Measurements from ENCODE around the gene PEMT.
"Not testable (repeated sequence)": the region's sequence is repeated elsewhere in the genome, so short reads cannot be mapped to it uniquely, and the experiment has no call there.

The PEMT gene

DNA sequence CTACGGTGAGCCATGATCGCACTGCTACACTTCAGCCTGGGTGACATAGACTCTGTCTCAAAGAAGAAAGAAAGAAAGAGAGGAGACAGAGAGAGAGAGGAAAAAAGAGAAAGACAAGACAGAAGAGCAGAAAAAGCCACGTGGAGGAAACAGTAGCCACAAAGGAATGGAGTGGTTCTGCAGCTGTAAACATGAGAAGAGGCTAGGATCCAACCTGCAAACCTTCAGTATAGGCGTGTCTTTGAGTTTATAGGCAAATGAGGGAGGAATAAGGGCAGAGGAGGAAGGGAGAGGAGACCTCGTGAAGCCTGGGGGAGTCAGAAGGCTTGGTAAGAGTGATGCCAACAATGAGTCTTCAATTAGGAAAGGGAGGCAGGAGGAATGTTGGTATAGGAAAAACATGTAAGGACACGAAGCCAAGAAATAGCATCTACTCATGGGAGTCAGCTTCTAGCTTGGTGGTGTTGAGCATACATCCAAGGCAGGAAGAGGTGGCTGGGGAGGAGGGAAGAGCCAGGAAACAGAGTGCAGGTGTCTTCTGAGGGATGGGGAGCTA is 110.8 kb downstream of the PEMT start:
- no peak for DNase-seq

DNA sequence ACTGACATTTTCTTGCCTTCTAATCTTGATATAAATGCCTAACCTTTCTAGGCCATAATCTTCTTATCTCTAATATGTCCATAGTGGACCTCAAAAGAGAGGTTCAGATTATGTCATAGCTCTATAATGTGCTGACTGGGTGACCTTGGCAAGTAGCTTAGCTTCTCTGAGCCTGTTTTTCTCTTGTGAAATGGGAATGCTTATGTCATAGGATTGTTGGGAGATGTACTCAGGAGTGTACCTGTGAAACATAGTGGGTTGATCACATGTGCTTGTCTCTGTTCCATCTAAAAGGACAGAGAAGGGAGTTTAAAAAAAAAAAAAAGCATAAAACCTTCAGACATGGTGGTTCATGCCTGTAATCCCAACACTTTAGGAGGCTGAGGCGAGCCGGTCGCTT is 112.3 kb downstream of the PEMT start:
- no peak for DNase-seq

DNA sequence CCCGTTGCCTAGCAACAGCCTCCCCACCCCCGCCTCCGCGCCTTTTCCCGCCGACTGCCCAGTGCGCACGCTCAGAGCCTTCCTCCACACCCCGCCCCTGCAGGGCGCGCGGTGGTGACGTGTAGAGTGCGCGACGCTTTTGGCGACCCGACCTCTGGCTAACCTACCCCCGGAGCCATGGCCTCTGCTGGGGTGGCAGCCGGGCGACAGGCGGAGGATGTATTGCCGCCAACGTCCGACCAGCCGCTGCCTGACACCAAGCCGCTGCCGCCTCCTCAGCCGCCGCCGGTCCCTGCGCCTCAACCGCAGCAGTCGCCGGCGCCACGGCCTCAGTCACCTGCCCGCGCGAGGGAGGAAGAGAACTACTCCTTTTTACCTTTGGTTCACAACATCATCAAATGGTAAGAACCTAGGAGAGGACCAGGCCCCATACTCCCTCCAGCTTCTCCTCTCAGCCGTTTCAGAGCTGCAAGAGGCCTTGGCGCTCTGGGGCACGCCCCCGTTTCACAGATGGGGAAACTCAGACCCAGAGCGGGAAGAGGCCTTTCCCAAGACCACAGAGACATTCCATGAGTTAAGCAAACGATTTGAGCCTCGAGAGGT is 114.5 kb downstream of the PEMT start, which contains the start of gene MED9:
Gene MED9 (plus strand): TSS at position 136 of the 603 bp plus-strand sequence. CDS start 42 bp downstream, at position 178.
- peak; percentile 91 for DNase-seq

DNA sequence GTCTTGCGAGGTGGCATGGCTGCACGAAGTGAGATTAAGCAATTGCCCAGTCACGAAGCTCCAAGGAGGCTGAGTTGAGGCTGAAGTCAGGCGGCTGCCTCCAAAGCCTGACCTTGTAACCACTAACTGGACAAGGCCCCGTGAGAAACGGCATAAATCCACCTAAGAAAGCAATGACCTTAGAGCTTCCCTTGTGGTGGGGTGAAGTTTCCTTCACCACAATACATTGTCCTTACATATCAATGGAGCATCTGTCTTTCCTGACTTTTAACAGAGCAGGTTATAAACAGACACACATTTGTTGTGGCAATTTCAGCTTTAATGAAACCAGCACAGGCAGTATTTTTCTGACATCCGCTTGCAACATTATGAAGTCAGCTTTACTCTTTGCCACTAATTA is 117.2 kb downstream of the PEMT start:
- DNase-seq: no peak

DNA sequence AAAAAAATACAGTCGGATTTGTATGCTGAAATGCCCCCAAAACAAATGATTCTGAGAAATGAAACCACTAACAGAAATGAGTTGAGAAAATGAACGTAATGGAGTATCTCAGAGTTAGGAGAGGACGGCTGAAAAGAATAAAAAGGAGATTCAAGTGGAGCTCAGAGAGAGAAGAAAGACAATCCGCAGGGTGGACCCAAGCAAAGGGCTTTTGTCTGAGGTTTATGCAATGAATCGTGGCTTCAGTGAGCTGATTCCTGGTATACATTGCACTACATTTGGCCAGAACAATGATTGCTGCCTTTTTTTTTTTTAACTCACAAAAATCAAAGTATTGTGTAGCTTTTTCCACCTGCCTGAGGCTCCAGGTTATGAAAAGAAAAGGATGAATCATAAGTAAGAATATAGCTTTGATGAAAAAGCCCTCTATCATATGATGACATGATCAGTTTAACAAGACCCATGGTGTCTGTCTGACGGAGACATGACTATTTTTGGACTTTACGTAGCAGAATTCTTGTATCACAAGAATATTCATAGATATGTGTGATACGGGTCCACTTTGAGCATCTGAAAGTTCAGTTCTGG is 119.1 kb downstream of the PEMT start:
- no peak for DNase-seq

DNA sequence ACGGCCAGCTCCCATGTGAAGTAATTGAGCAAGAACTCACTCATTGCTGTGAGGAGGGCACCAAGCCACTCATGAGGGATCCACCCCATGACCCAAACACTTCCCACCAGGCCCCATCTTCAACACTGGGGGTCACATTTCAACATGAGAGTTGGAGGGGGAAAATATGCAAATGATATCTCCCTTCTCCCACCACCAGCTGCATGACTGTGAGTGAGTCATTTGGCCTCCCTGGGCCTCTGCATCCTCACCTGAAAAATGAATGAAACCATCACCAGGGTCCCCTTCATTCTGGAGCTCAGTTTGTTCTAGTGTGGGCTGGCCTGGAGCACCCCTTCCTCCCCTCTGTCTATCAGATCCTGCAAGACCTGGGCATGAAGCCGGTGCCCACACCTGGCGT is 121.5 kb downstream of the PEMT start:
- DNase-seq: no peak

DNA sequence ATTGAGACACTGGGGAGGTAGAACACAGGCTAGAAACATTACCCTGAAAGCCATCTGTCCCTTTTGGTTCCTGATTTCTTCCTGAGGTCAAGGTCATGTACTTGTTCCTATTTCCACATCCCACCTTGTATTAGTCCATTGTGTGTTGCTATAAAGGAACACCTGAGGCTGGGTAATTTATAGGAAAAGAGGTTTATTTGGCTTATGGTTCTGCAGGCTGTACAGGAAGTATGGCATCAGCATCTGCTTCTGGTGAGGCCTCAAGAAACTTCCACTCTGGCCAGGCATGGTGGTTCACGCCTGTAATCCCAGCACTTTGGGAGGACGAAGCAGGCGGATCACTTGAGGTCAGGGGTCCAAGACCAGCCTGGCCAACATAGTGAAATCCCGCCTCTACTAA is 122.2 kb downstream of the PEMT start:
- no peak for DNase-seq

DNA sequence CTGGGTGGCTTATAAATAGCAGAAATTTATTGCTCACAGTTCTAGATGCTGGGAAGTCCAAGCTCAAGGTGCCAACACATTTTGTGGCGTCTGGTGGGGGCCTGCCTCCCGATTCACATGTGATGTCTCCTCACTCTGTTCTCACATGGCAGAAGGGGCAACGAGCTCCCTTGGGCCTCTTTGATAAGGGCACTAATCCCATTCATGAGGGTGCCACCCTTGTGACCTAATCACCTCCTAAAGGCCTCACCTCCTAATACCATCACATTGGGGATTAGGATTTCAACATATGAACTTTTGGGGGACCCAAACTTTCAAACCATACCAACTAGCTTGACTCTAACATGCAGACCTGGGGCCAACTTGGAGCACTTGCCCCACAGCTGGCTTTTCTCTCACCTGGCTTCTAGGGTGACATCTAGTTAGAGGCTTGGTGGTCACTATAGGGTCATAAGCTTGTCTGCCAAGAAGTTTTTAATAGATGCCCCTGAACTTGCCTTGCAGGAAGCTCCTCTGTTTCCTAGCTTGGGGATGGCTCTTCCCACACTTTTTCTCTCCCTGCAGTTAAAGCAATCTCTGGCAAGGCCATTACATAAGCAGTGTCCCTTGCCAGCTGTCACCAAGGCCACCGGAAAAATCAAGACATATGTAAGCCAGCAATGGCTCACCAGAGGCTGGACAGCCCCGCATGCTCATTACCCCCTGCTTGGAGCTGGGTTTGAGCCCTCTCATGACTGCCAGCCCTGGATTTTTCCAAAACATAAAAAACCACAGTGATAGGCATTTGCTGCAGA is 123.1 kb downstream of the PEMT start:
- no peak for DNase-seq

DNA sequence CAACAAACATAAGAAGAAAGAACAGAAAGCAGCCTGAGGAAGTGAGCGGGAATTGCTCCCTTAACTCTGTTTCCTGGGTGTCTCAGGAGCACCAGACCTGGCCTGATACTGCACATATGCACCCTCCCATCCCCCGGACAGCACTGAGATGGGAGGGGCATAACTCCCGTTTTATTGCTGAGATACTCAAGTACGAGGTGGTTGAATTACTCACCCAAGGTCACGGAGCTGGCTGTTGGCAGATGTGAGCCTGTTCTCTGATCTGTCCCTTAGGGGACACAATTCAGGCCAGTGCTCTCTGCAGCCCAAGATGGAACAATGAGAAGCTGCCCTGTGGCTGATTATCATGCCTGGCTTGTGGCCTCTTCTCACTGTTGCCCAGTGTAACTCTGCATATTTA is 123.8 kb downstream of the PEMT start:
- no peak for DNase-seq

DNA sequence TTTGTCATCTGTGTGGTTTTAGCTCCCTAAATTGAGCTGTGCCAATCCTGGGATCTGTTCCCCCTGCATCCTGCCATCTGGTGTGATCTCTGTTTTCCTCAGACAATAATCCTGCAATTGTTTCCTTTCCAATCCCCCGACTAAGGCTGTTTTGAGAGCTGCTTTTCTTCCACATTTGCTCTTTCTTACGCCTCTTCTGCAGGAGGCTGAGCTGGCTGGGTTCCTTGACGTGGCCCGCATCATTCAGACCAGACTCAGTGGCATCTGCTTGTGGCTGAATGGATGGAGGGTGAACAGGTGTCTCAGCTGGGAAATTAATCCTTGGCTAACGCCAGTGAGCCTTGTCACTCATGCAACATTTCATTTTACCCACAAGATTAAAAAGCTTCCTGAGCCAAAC is 124.5 kb downstream of the PEMT start:
- no peak for DNase-seq

DNA sequence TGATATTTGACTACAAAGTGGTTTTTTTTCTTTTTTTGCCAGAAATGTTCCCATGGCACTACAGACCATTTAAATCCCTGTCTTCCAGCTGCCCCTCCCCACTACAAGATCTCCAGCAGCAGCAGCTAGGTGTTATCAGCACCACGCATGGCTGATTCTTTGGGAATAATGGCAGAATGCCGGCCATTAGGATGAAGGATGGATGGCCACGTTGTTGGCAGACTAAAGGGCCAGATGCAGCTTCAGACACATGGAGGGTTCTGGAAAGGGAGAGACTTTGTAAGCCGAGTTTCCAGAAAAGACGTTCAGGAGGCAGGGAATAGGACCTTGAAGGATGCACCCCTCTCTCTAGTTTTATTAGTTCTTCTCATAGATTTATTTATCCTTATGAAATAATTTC is 125.0 kb downstream of the PEMT start:
- DNase-seq: no peak

DNA sequence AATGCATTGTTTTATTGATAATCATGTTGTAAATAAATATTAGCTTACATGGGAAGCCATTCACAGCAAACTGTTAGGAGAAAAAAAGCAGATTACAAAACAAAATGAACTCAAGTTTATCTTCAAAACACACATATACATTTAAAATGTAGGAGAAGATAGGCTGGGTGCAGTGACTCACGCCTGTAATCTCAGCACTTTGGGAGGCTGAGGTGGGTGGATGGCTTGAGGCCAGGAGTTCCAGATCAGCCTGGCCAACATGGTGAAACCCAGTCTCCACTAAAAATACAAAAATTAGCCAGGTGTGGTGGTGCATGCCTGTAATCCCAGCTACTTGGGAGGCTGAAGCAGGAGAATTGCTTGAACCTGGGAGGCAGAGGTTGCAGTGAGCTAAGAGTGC is 125.6 kb downstream of the PEMT start:
- DNase-seq: not testable (repeated sequence)

DNA sequence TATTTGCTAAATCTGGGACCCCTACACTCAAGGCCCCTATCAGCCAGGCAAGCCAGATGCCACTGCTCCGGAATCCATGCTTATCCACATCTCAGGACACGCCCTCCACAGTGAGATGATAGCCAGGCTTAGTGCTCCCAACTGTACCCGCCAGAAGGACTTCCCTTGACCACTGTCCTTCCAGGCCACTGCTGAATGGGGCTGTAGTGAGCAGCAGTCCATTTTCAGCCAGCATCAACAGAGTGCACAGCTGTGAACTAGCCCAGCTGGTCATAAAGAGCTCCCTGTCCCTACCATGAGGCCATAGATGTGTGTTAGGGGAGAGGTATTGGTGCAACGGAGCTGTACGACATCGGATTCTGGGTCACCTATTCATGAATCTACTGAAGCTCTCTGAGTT is 127.7 kb downstream of the PEMT start:
- no peak for DNase-seq

DNA sequence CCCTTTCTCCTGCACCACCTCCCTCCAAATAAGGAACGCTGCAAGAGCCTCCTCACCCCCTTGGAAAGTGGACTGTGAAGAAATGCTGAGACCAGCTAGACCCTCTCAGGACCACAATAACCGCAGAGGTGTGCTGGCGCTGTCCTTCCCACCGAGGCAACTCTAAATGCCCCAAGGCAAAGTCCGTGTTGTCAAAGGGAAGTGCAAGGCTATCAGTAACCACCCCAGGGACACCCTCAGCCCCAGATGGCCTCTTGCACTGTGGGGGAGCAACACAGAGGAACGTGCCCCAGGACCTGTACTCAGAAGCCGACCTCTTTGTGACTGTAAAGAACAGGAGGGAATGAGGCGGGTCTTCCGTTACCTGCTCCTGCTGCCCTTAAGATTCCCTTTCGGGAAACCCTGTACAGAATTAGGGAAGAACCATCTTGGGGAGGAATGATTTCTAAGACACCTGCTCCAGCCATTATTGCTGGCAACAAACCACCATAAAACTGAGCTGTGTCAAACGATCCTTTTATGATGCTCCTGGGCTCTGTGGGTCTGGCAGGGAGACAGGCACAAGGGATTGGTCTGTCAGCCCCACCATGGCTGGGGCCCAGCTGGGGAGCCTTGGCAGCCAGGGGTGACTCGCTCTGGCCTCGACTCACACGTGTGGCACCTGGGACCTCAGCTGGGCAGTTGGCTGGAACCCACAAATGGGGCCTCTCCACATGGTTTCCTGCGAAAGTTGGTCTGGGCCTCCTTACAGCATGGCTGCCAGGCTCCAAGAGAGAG is 129.3 kb downstream of the PEMT start:
- DNase-seq: no peak

DNA sequence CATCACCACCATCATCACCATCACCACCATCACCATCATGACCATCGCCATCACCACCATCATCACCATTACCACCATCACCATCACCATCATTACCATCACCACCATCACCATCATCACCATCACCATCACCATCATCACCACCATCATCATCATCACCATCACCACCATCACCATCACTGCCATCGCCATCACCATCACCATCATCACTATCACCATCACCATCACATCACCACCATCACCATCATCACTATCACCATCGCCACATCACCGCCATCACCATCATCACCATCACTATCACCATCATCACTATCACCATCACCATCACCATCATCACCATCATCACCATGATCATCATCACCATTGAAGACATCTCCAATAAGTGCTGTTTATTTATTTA is 131.5 kb downstream of the PEMT start:
- DNase-seq: no peak

DNA sequence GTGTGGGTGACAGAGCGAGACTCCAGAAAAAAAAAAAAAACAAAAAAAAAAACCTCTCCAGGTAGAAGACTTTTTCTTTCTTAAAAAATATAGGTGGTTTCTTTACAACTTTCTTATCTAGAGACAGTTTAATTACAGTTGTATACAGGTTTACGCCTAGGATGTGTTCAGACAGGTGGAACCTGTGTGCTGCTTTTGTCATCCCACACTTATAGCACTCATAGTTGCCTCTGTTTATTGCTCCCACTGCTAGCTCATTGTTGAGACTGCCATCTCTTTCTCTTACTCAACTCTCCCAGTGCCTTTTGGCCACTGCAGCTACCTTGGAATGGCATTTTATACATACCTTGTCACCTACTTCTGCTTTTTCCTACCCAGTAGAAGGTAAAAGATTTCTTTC is 133.8 kb downstream of the PEMT start:
- no peak for DNase-seq

DNA sequence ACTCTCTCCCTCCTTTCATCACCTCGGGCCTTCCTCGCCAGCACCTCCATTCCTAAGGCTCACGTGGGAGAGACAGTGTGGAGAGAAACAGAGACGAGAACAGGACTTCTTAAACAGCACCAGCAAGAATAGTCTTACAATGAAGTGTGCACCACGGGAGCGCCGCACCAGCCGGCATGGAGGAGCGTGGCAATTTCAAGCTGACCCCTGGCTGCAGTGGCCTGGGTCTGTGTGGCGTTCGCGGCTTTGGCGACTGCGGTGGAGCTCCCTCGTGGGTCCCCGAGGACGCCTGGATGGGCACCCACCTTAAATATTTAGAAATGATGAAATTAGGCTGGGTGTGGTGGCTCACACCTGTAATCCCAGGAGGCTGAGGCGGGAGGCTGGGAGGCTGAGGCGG is 135.3 kb downstream of the PEMT start:
- no peak for DNase-seq
